GM10847 (cell line): ENCODE data around the gene NSG1.

ENCODE experiments used
- POLR2A ChIP-seq: IDR thresholded peaks from 2 replicates; pipeline ENCODE4 v1.6.1; 2011; ENCODE audit not compliant: insufficient read length; ENCODE audit errors: extremely low read depth

The NSG1 gene

GRCh38 chr4:4387531-4388310, 819 bp downstream of the NSG1 start:
- TF ChIP-seq POLR2A, result no peak

- no peak for TF ChIP-seq POLR2A
These were observed 1.4 kb downstream of the NSG1 start for GRCh38 chr4:4388311-4388790.

- TF ChIP-seq POLR2A, result no peak
These were observed 2.1 kb downstream of the NSG1 start for GRCh38 chr4:4388836-4389575.

GRCh38 chr4:4390046-4390445, 3.1 kb downstream of the NSG1 start:
- TF ChIP-seq POLR2A, result no peak

- no peak for TF ChIP-seq POLR2A
These were observed 3.8 kb downstream of the NSG1 start for GRCh38 chr4:4390515-4391240.

GRCh38 chr4:4391866-4392265, 5.0 kb downstream of the NSG1 start:
- TF ChIP-seq POLR2A, result no peak

GRCh38 chr4:4392501-4393183, 5.7 kb downstream of the NSG1 start:
- TF ChIP-seq POLR2A, result no peak

GRCh38 chr4:4394644-4395043, 7.7 kb downstream of the NSG1 start:
- TF ChIP-seq POLR2A, result no peak

GRCh38 chr4:4395371-4395770, 8.5 kb downstream of the NSG1 start:
- TF ChIP-seq POLR2A, result no peak

GRCh38 chr4:4395849-4396627, 9.1 kb downstream of the NSG1 start:
- TF ChIP-seq POLR2A, result no peak

GRCh38 chr4:4396628-4397440, 9.9 kb downstream of the NSG1 start:
- no peak for TF ChIP-seq POLR2A

GRCh38 chr4:4397441-4397819, 10.5 kb downstream of the NSG1 start:
- TF ChIP-seq POLR2A, result no peak

GRCh38 chr4:4398430-4398829, 11.5 kb downstream of the NSG1 start:
- TF ChIP-seq POLR2A, result no peak

GRCh38 chr4:4401036-4401435, 14.1 kb downstream of the NSG1 start:
- TF ChIP-seq POLR2A, result no peak
